Measurements from ENCODE around the gene BAZ2B.

BAZ2B gene

DNA sequence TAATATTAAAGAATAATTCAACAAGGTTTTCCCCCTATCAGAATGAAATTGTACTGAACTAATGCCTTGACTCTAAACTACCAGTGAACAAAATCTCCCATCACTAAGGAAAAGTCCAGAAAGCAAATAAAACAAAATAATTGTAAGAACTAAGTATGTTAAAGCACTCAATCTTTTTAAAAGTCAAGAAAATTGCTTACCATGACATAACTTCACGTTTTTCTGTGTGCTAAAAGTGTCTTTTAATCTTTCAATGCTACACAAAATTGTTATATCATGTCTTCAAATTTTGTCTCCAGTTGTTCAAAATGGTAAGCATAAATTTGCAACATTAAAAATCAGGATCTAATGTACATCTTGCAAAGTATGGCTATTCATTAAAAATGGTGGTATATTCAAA lies 156.1 kb downstream of the BAZ2B start:
- Mint-ChIP-seq H3K27ac (no peak overlapping the region), H3K27me3 (no peaks in the 10 kb centered on the region), H3K9me3 (no peaks in the 10 kb centered on the region), H3K4me1 (ENCODE audit: low read depth) (peaks cover 27% of the 10 kb centered on the region), H3K36me3 (ENCODE audit: low read depth) (no peaks in the 10 kb centered on the region), H3K4me3 (no peak overlapping the region)
- no peak for DNase-seq

DNA sequence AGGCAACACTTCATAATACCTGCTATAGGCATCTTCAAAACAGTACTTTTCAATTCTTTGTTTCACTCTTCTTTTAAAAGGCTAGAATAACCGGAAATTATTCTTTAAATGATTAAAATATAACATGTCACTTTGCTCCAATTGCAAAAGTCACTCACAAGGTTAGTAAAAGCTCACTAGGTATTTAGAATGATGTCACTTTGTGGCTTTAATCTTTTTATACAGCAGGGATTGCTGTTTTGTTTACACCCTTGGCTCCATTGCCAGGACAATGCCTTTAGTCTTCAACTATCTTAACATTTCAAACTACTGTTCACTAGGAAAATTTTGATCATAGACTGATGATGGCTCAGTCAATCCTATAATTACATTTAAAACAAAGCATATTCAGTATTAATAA lies 157.1 kb downstream of the BAZ2B start:
- Mint-ChIP-seq H3K27me3 (no peaks in the 10 kb centered on the region), H3K4me1 (ENCODE audit: low read depth) (peaks cover 27% of the 10 kb centered on the region), H3K27ac (no peak overlapping the region), H3K9me3 (no peaks in the 10 kb centered on the region), H3K4me3 (no peak overlapping the region), H3K36me3 (ENCODE audit: low read depth) (no peaks in the 10 kb centered on the region)
- no peak for DNase-seq

DNA sequence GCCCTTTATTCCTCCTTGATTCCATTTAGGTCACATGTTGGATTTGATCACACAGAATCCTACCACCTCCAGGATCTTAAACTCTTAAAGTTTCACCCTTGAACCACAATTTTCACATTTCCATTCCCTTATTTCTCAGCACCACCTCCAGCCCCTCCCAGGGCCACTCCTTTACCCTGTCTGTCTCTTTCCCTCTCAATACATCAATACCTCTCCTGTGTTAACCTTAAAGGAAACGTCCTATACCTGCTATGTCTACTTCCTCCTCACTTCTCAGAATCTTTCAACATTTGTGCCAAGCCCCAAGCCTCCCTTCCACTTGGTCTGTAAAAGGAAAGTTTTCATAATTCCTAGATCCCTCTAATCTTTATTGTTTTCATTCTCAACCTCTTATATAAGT lies 158.8 kb downstream of the BAZ2B start:
- Mint-ChIP-seq H3K4me1 (ENCODE audit: low read depth) (peaks cover 27% of the 10 kb centered on the region), H3K27ac (peak overlapping the region; percentile 8), H3K27me3 (no peaks in the 10 kb centered on the region), H3K9me3 (no peaks in the 10 kb centered on the region), H3K36me3 (ENCODE audit: low read depth) (no peaks in the 10 kb centered on the region), H3K4me3 (no peak overlapping the region)
- no peak for DNase-seq

DNA sequence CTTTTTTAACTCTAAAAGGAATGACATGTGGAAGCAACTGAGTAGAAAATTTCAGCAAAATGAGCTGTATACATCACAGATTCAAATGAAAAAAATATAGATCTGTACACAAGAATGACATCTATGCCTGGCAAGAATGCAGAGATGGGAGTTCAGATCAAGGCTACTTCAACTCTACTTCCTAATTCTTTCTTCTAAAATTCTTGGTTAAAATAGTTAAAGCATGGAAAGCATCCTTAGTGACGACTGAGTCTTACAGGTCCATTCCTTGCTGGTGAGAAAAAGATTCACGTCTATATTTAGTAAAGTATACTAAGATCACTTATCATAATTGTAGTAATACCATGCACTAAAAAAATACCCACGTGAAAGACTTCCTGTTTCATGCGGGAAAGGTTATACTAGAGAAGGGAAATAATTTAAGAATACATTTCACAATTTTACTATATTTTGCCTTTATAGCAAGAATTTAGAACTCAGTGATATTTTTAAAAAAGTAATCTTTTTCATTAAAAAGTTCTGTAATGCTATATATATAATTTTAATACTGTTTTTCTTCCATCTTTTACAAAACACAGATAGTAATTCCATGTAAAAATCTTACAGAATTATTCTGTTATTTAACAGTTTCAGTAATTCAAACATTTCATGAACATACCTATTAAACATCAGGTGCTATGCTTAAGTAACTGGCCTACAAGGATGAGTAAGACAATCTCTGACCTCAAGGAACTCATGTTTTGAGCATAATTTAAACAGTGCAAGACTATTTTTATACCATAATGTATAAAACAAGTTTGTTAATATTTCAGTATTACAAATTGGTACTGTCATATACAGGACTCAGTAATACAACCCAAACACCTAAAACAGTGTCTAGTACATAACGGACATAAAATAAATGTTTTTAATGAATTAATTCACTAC lies 159.6 kb downstream of the BAZ2B start:
- H3K4me3 Mint-ChIP-seq, result no peak overlapping the region
- DNase-seq, result no peak
- peaks cover 27% of the 10 kb centered on the region for H3K4me1 Mint-ChIP-seq (ENCODE audit: low read depth)
- H3K27me3 Mint-ChIP-seq, result no peaks in the 10 kb centered on the region
- H3K27ac Mint-ChIP-seq, result no peak overlapping the region
- H3K36me3 Mint-ChIP-seq (ENCODE audit: low read depth), result no peaks in the 10 kb centered on the region
- no peaks in the 10 kb centered on the region for H3K9me3 Mint-ChIP-seq

DNA sequence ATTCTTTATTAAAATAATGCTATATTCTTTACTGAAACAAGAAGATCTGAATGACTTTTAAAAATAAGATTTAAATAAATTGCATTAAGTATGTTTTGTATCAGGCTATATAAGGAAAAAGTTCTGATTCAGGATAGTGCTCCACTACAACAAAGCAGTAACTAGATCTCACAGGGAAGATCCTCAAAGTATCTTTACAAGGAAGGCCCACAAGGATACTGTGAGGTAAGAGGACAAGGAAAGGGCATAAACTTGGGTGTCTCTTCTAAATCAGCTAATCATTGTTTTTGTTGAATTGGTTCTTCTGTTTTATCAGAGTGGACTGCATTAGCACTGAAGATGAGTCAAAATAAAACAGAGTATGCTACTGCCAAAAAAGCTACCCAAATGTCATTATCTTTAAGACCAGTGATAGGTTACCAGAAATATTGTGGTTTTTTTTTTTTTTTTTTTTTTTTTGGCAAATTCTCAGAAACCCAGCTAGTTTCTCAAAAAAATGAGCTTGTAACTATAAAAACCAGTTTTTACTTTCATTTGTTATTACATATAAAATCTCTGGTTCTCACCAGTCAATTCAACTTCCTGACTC lies 160.9 kb downstream of the BAZ2B start:
- H3K36me3 Mint-ChIP-seq (ENCODE audit: low read depth), result no peaks in the 10 kb centered on the region
- no peak overlapping the region for H3K4me3 Mint-ChIP-seq
- H3K4me1 Mint-ChIP-seq (ENCODE audit: low read depth), result peaks cover 27% of the 10 kb centered on the region
- H3K27ac Mint-ChIP-seq, result peak overlapping the region; percentile 76
- no peaks in the 10 kb centered on the region for H3K27me3 Mint-ChIP-seq
- DNase-seq, result no peak
- H3K9me3 Mint-ChIP-seq, result no peaks in the 10 kb centered on the region

DNA sequence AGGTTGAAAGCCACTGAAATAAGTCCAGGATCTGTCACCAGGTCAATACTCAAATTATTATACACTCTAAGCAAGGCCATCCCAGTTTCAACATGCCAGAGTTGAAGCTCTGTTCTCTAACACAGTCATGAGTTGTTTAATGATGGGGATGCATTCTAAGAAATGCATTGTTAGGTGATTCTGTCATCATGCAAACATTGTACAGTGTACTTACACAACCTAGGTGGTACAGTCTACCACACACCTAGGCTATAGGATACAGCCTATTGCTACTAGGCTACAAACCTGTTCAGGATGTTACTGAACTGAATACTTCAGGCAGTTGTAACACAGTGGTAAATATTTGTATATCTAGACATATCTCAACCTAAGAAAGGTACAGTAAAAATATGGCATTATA lies 162.2 kb downstream of the BAZ2B start:
- H3K36me3 Mint-ChIP-seq (ENCODE audit: low read depth), result no peaks in the 10 kb centered on the region
- no peak for DNase-seq
- H3K27ac Mint-ChIP-seq, result no peak overlapping the region
- H3K9me3 Mint-ChIP-seq, result no peaks in the 10 kb centered on the region
- H3K4me3 Mint-ChIP-seq, result no peak overlapping the region
- H3K27me3 Mint-ChIP-seq, result no peaks in the 10 kb centered on the region
- peaks cover 26% of the 10 kb centered on the region for H3K4me1 Mint-ChIP-seq (ENCODE audit: low read depth)

DNA sequence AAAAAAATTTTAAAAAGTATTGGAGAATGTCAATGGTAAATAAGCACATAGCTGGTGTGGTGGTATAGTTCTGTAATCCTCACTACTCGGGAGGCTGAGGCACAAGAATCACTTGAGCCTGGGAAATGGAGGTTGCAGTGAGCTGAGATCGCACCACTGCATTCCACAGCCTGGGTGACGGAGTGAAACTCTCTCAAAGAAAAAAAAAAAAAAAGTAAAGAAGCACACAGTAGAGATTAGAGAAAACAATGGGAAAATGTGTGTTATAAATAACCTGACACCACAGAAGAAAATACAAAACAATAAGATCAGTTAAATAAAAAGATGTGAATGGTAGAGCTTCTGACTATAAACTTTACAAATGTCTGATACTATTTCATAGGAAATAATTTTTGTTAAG lies 166.2 kb downstream of the BAZ2B start:
- Mint-ChIP-seq H3K9me3 (no peaks in the 10 kb centered on the region), H3K36me3 (ENCODE audit: low read depth) (peaks cover 27% of the 10 kb centered on the region), H3K27ac (no peak overlapping the region), H3K4me3 (no peak overlapping the region), H3K27me3 (no peaks in the 10 kb centered on the region), H3K4me1 (ENCODE audit: low read depth) (no peaks in the 10 kb centered on the region)
- DNase-seq, result no peak

DNA sequence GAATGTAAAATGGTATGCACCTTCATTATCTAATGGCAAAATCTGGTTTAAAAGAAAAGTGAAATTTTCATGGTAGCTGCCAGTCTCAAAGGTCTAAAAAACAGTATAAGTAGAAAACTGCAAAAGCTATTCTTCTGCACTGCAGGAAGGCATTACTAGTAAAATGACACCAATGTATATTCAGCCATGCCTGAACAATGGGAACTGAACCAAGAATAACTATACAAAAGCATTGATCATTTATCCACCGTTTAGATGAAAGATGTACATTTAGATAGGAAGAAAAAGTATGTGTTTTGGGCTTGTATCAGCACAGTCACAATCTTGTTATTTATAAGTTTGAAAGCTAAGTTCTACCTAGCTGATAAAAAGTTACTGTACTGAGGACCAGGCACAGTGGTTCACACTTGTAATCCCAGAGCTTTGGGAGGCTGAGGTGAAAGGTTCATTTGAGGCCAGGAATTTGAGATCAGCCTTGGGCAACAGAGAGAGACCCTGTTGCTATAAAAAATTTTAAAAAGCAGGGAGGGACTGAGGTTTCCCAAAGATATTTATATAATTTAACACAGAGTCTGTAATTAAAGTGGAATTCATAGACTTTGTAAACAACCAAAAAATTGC lies 166.7 kb downstream of the BAZ2B start:
- no peak overlapping the region for H3K4me3 Mint-ChIP-seq
- H3K36me3 Mint-ChIP-seq (ENCODE audit: low read depth), result peaks cover 33% of the 10 kb centered on the region
- no peaks in the 10 kb centered on the region for H3K4me1 Mint-ChIP-seq (ENCODE audit: low read depth)
- no peaks in the 10 kb centered on the region for H3K9me3 Mint-ChIP-seq
- no peaks in the 10 kb centered on the region for H3K27me3 Mint-ChIP-seq
- H3K27ac Mint-ChIP-seq, result no peak overlapping the region
- no peak for DNase-seq

DNA sequence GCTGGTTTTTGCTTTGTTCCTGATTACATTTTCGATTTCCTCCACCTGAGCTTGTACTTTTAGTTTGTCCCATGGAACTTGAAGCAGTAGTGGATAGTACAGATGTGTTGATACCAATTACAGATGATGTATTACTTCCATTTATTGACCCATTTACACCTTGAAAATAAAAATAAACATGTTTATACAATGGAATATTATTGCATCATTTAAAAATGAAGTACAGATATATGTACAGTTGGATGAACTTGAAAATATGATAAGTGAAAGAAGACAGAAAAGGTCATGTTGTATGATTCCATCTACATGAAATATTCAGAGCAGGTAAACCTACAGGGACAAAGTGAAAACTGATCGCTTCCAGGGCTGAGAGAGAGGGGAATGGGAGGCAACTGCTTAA lies 169.5 kb downstream of the BAZ2B start:
- DNase-seq, result no peak
- Mint-ChIP-seq H3K27me3 (no peaks in the 10 kb centered on the region), H3K4me1 (ENCODE audit: low read depth) (no peaks in the 10 kb centered on the region), H3K4me3 (no peak overlapping the region), H3K36me3 (ENCODE audit: low read depth) (peaks cover 44% of the 10 kb centered on the region), H3K27ac (no peak overlapping the region), H3K9me3 (no peaks in the 10 kb centered on the region)

DNA sequence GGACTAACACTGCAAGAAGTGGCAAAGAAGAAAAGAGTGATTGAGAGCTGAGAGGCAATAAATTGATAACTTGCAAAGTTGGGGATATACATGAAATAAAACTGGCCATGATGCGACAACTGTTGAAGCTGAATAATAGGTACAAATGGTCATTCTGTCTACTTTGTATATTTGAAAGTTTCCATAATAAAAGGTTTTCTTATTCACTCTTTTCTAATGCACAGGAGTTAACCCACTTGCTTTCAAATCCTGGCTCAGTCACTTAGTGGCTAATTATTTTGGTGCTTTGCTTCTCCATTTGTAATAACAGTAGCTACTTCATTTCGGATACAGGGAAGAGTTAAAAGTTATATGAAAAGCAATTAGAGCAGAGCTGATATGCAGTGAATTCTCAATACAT lies 170.1 kb downstream of the BAZ2B start:
- Mint-ChIP-seq H3K36me3 (ENCODE audit: low read depth) (peaks cover 44% of the 10 kb centered on the region), H3K4me1 (ENCODE audit: low read depth) (no peaks in the 10 kb centered on the region), H3K27ac (no peak overlapping the region), H3K9me3 (no peaks in the 10 kb centered on the region), H3K4me3 (no peak overlapping the region), H3K27me3 (no peaks in the 10 kb centered on the region)
- no peak for DNase-seq

DNA sequence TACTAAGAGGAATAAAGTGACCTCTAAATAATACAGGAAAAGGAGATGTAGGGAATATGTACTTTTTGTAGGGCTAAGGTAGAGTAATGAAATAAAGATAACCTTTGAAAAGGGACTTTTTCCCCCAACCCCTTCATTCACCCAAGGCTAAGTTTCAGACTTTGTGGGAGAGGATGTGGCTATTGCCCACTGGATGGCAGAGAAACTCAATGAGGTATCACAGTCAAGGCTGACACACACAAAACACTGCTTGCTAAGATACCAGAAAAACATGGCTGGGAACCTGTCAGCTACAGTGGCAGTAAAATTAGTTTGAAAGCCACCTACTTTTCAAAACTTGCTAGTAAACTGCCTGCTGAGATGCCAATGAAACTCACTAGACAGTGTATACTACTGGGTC lies 171.0 kb downstream of the BAZ2B start:
- H3K4me1 Mint-ChIP-seq (ENCODE audit: low read depth), result no peaks in the 10 kb centered on the region

DNA sequence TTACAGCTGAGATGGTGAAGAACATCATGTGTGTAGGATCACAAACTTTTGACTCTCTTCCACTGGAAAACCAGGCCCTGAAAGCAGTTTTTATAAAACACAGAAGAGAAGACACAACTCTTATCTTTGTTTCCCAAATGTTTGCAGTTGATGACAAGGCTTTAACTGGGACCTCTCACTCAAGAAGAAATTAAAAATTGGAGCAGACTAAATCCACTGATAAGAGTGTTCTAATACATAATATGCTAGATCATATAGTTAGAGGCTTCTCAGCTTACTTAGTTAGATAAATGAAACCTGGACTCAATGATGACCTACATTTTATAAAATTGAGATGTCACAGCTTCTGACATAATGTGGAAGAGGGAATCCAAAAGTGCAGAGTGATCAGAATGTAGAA lies 171.6 kb downstream of the BAZ2B start:
- Mint-ChIP-seq H3K27ac (no peak overlapping the region), H3K9me3 (no peaks in the 10 kb centered on the region), H3K36me3 (ENCODE audit: low read depth) (peaks cover 44% of the 10 kb centered on the region), H3K4me1 (ENCODE audit: low read depth) (no peaks in the 10 kb centered on the region), H3K27me3 (no peaks in the 10 kb centered on the region), H3K4me3 (no peak overlapping the region)
- no peak for DNase-seq

More for the DNA sequence above, 171.0 kb downstream of the BAZ2B start:
- Mint-ChIP-seq H3K27ac (no peak overlapping the region), H3K9me3 (no peaks in the 10 kb centered on the region), H3K36me3 (ENCODE audit: low read depth) (peaks cover 44% of the 10 kb centered on the region), H3K27me3 (no peaks in the 10 kb centered on the region), H3K4me3 (no peak overlapping the region)
- DNase-seq, result no peak

DNA sequence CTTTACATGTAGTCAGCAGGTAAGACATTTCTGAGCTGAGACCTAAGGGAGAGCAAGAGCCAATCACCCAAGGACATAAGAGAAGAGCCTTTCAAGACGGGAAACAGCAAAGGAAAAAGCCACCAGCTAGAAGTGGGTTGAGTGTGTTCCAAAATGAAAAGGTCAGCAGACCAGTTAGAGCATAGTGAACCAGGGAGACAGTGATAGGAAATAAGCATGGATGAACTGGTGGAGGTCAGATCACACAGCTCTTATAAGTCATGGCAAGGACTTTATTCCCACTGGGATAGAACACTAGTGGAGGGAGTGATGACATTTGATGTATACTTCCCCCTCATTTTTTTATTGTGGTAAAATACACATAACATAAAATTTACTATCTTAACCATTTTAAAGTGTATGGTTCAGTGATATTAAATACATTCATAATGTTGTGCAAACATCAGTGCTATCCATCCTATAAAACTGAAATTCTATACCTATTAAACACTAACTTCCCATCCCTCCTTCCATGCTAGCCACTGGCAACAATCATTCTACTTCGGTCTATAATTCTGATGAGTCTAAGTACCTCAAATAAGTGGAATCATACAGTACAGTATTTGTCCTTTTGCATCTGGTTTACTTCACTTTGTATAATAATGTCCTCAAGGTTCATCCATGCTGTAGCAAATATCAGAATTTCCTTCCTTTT lies 174.0 kb downstream of the BAZ2B start:
- no peaks in the 10 kb centered on the region for H3K4me1 Mint-ChIP-seq (ENCODE audit: low read depth)
- no peak overlapping the region for H3K4me3 Mint-ChIP-seq
- no peaks in the 10 kb centered on the region for H3K27me3 Mint-ChIP-seq
- no peak overlapping the region for H3K27ac Mint-ChIP-seq
- DNase-seq, result no peak
- no peaks in the 10 kb centered on the region for H3K9me3 Mint-ChIP-seq
- peaks cover 51% of the 10 kb centered on the region for H3K36me3 Mint-ChIP-seq (ENCODE audit: low read depth)

DNA sequence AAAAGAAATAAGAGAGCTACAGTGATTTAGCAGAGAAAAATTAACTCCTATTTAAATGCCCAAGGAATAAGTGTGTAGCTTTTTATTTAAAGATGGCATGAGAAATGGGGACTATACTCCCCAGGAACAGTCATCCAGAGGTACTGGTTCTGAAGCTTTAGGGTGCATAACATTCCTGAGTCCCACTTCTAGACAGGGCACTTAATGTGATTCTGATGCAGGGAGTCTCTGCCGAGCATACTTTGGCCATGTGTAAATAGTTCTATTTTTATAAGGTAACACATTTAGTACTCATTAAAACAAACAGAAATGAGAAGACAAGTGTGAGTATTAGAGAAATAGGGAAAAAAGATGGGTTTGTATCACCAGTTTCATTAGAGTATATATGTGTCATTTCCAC lies 175.2 kb downstream of the BAZ2B start:
- H3K4me3 Mint-ChIP-seq, result no peak overlapping the region
- DNase-seq, result no peak
- H3K4me1 Mint-ChIP-seq (ENCODE audit: low read depth), result no peaks in the 10 kb centered on the region
- H3K27ac Mint-ChIP-seq, result no peak overlapping the region
- H3K27me3 Mint-ChIP-seq, result no peaks in the 10 kb centered on the region
- no peaks in the 10 kb centered on the region for H3K9me3 Mint-ChIP-seq
- H3K36me3 Mint-ChIP-seq (ENCODE audit: low read depth), result peaks cover 42% of the 10 kb centered on the region

All from activated T-cell treated with anti-CD3 and anti-CD28 coated beads, Interleukin-2, amount 50 U/mL, for 24 hours (primary cell).